ENCODE measurements around the gene PRKAB1. TPM values are rescaled to one million over a fixed set of nuclear protein-coding genes. Genes with fewer than 3 reads are reported as not detected.

Gene PRKAB1
- total RNA-seq, 3 donors from 2014 or later = 30.9 to 37.3 (median 32.5) TPM

GRCh38 chr12:119669744-119670472 is 2.0 kb downstream of the PRKAB1 start:
- Mint-ChIP-seq H3K36me3 (ENCODE audit: insufficient read depth) (peaks cover 38% of the 10 kb centered on the region), H3K9me3 (no peaks in the 10 kb centered on the region), H3K4me3 (peak overlapping the region; percentile 78), H3K27me3 (ENCODE audit: low read depth) (no peaks in the 10 kb centered on the region), H3K4me1 (ENCODE audit: low read depth) (peaks cover 67% of the 10 kb centered on the region)
- DNase-seq = no peak
- no peak for ATAC-seq

GRCh38 chr12:119671070-119671469 is 3.1 kb downstream of the PRKAB1 start:
- peaks cover 46% of the 10 kb centered on the region for H3K36me3 Mint-ChIP-seq (ENCODE audit: insufficient read depth)
- DNase-seq (no peak), ATAC-seq (no peak)
- H3K4me1 Mint-ChIP-seq (ENCODE audit: low read depth) = peaks cover 67% of the 10 kb centered on the region
- no peaks in the 10 kb centered on the region for H3K27me3 Mint-ChIP-seq (ENCODE audit: low read depth)
- H3K4me3 Mint-ChIP-seq = no peak overlapping the region
- no peaks in the 10 kb centered on the region for H3K9me3 Mint-ChIP-seq

- peaks cover 57% of the 10 kb centered on the region for H3K36me3 Mint-ChIP-seq (ENCODE audit: insufficient read depth)
- DNase-seq (no peak), ATAC-seq (no peak)
- H3K27me3 Mint-ChIP-seq (ENCODE audit: low read depth) = no peaks in the 10 kb centered on the region
- no peak overlapping the region for H3K4me3 Mint-ChIP-seq
- H3K9me3 Mint-ChIP-seq = no peaks in the 10 kb centered on the region
- H3K4me1 Mint-ChIP-seq (ENCODE audit: low read depth) = peaks cover 55% of the 10 kb centered on the region
These were observed 4.3 kb downstream of the PRKAB1 start for GRCh38 chr12:119672194-119672593.

GRCh38 chr12:119673634-119674033 is 5.7 kb downstream of the PRKAB1 start:
- Mint-ChIP-seq H3K36me3 (ENCODE audit: insufficient read depth) (peaks cover 64% of the 10 kb centered on the region), H3K4me1 (ENCODE audit: low read depth) (peaks cover 48% of the 10 kb centered on the region), H3K27me3 (ENCODE audit: low read depth) (no peaks in the 10 kb centered on the region), H3K4me3 (no peak overlapping the region), H3K9me3 (no peaks in the 10 kb centered on the region)
- no peak for ATAC-seq
- DNase-seq = no peak

GRCh38 chr12:119674560-119674959 is 6.6 kb downstream of the PRKAB1 start:
- DNase-seq = no peak
- no peak overlapping the region for H3K4me3 Mint-ChIP-seq
- no peaks in the 10 kb centered on the region for H3K27me3 Mint-ChIP-seq (ENCODE audit: low read depth)
- H3K4me1 Mint-ChIP-seq (ENCODE audit: low read depth) = peaks cover 45% of the 10 kb centered on the region
- H3K36me3 Mint-ChIP-seq (ENCODE audit: insufficient read depth) = peaks cover 70% of the 10 kb centered on the region
- ATAC-seq = no peak
- no peaks in the 10 kb centered on the region for H3K9me3 Mint-ChIP-seq

GRCh38 chr12:119676022-119676421 is 8.1 kb downstream of the PRKAB1 start:
- no peak for DNase-seq
- H3K27me3 Mint-ChIP-seq (ENCODE audit: low read depth) = no peaks in the 10 kb centered on the region
- H3K9me3 Mint-ChIP-seq = no peaks in the 10 kb centered on the region
- H3K36me3 Mint-ChIP-seq (ENCODE audit: insufficient read depth) = peaks cover 66% of the 10 kb centered on the region
- no peak for ATAC-seq
- H3K4me3 Mint-ChIP-seq = no peak overlapping the region
- H3K4me1 Mint-ChIP-seq (ENCODE audit: low read depth) = peaks cover 31% of the 10 kb centered on the region

GRCh38 chr12:119676573-119676972 is 8.6 kb downstream of the PRKAB1 start:
- no peak for ATAC-seq
- Mint-ChIP-seq H3K36me3 (ENCODE audit: insufficient read depth) (peaks cover 61% of the 10 kb centered on the region), H3K4me3 (no peak overlapping the region), H3K4me1 (ENCODE audit: low read depth) (peaks cover 25% of the 10 kb centered on the region), H3K27me3 (ENCODE audit: low read depth) (no peaks in the 10 kb centered on the region), H3K9me3 (no peaks in the 10 kb centered on the region)
- DNase-seq = no peak

GRCh38 chr12:119678459-119678858 is 10.5 kb downstream of the PRKAB1 start:
- no peaks in the 10 kb centered on the region for H3K9me3 Mint-ChIP-seq
- H3K4me1 Mint-ChIP-seq (ENCODE audit: low read depth) = peaks cover 20% of the 10 kb centered on the region
- peaks cover 55% of the 10 kb centered on the region for H3K36me3 Mint-ChIP-seq (ENCODE audit: insufficient read depth)
- no peak overlapping the region for H3K4me3 Mint-ChIP-seq
- DNase-seq (no peak), ATAC-seq (no peak)
- no peaks in the 10 kb centered on the region for H3K27me3 Mint-ChIP-seq (ENCODE audit: low read depth)

GRCh38 chr12:119679081-119679480 is 11.1 kb downstream of the PRKAB1 start:
- H3K27me3 Mint-ChIP-seq (ENCODE audit: low read depth) = no peaks in the 10 kb centered on the region

GRCh38 chr12:119679490-119679889 is 11.6 kb downstream of the PRKAB1 start:
- peaks cover 12% of the 10 kb centered on the region for H3K4me1 Mint-ChIP-seq (ENCODE audit: low read depth)
- H3K27me3 Mint-ChIP-seq (ENCODE audit: low read depth) = no peaks in the 10 kb centered on the region
- no peak overlapping the region for H3K4me3 Mint-ChIP-seq
- DNase-seq (no peak), ATAC-seq (no peak)
- peaks cover 45% of the 10 kb centered on the region for H3K36me3 Mint-ChIP-seq (ENCODE audit: insufficient read depth)
- no peaks in the 10 kb centered on the region for H3K9me3 Mint-ChIP-seq

More at GRCh38 chr12:119679081-119679480, 11.1 kb downstream of the PRKAB1 start:
- Mint-ChIP-seq H3K9me3 (no peaks in the 10 kb centered on the region), H3K4me1 (ENCODE audit: low read depth) (peaks cover 14% of the 10 kb centered on the region), H3K4me3 (no peak overlapping the region), H3K36me3 (ENCODE audit: insufficient read depth) (peaks cover 49% of the 10 kb centered on the region)
- ATAC-seq = no peak
- DNase-seq = no peak

GRCh38 chr12:119681111-119681510 is 13.2 kb downstream of the PRKAB1 start:
- ATAC-seq (no peak), DNase-seq (no peak)
- Mint-ChIP-seq H3K36me3 (ENCODE audit: insufficient read depth) (peaks cover 36% of the 10 kb centered on the region), H3K9me3 (no peaks in the 10 kb centered on the region), H3K4me1 (ENCODE audit: low read depth) (peaks cover 12% of the 10 kb centered on the region), H3K27me3 (ENCODE audit: low read depth) (no peaks in the 10 kb centered on the region), H3K4me3 (no peak overlapping the region)

- Mint-ChIP-seq H3K4me3 (no peak overlapping the region), H3K36me3 (ENCODE audit: insufficient read depth) (peaks cover 27% of the 10 kb centered on the region), H3K9me3 (no peaks in the 10 kb centered on the region), H3K27me3 (ENCODE audit: low read depth) (no peaks in the 10 kb centered on the region), H3K4me1 (ENCODE audit: low read depth) (peaks cover 12% of the 10 kb centered on the region)
- DNase-seq (no peak), ATAC-seq (no peak)
These were observed 14.1 kb downstream of the PRKAB1 start for GRCh38 chr12:119681728-119682638.

GRCh38 chr12:119682639-119683252 is 14.8 kb downstream of the PRKAB1 start:
- H3K36me3 Mint-ChIP-seq (ENCODE audit: insufficient read depth) = peaks cover 24% of the 10 kb centered on the region
- H3K4me1 Mint-ChIP-seq (ENCODE audit: low read depth) = peaks cover 12% of the 10 kb centered on the region
- no peak overlapping the region for H3K4me3 Mint-ChIP-seq
- no peaks in the 10 kb centered on the region for H3K9me3 Mint-ChIP-seq
- no peak for DNase-seq
- ATAC-seq = peak in 1 of 2 donors; percentile 28
- H3K27me3 Mint-ChIP-seq (ENCODE audit: low read depth) = no peaks in the 10 kb centered on the region

GRCh38 chr12:119683413-119683812 is 15.5 kb downstream of the PRKAB1 start:
- H3K4me3 Mint-ChIP-seq = no peak overlapping the region
- no peak for DNase-seq
- ATAC-seq = no peak
- no peaks in the 10 kb centered on the region for H3K27me3 Mint-ChIP-seq (ENCODE audit: low read depth)
- no peaks in the 10 kb centered on the region for H3K9me3 Mint-ChIP-seq
- H3K36me3 Mint-ChIP-seq (ENCODE audit: insufficient read depth) = peaks cover 19% of the 10 kb centered on the region
- peaks cover 12% of the 10 kb centered on the region for H3K4me1 Mint-ChIP-seq (ENCODE audit: low read depth)

Data from activated T-cell treated with anti-CD3 and anti-CD28 coated beads, Interleukin-2, amount 50 U/mL, for 4 hours (primary cell).